ENCODE results near the gene PGM5.

DNA sequence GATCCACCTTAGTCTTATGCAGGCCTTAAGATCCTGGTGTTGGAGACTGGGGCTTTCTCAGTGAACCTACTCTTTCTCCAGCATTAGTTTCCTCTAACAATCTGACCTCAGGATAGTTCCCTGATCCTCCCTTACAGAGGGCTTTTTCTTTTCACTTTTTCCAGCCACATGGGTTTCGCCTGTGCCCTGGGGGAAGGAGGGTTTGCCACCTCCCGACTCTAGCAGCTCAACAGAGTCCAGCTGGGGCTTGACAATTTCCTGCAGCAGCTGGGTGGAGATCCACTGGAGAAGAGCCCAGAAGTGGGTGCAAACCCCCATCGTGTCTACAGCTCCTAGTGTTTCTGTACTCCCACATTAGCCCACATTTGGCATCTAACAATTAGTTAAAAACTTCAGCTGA is 191.8 kb downstream of the PGM5 start:
- TF ChIP-seq REST (IDR thresholded peaks at IDR 0.05; ENCODE audit: insufficient read depth in 1 of 2, low read depth in 2 of 2, low read length in 2 of 2) (no peak), POLR2AphosphoS5 (IDR thresholded peaks at IDR 0.05; ENCODE audit: low read depth, low read length) (no peak), TAF1 (IDR thresholded peaks at IDR 0.05; ENCODE audit: borderline replicate concordance, insufficient read depth, low read length) (no peak), SIN3A (IDR thresholded peaks at IDR 0.05; ENCODE audit: borderline replicate concordance, insufficient read depth, low read length) (no peak), FOXP2 (optimal IDR thresholded peaks at IDR 0.05; ENCODE audit: borderline replicate concordance, extremely low read depth, extremely low read length, insufficient read depth) (no peak)

Measured in PFSK-1 (cell line).